HL-60 (cell line): ENCODE results near the gene GRM8.

Source experiments
- DNase-seq, 2 experiments: peaks; one replicate each; pipeline ENCODE4 v3.0.0-alpha.2; 2010 to 2020; ENCODE audit warnings: low read depth in 1 of 2, low spot score in 1 of 2
- H3K27ac ChIP-seq: fragments of 250-450 bp; sonication (Bioruptor Pico); replicated peaks from 2 replicates; pipeline ENCODE4 v1.5.1; 2020; ENCODE audit warnings: mild to moderate bottlenecking, moderate library complexity
- H3K27me3 ChIP-seq: fragments of 250-450 bp; sonication (Bioruptor Pico); 2 replicates; pipeline ENCODE4 v1.5.1; 2021; ENCODE audit warnings: mild to moderate bottlenecking, moderate library complexity; ENCODE audit not compliant: insufficient read depth, poor library complexity, severe bottlenecking
- H3K4me3 ChIP-seq: replicated peaks from 2 replicates; pipeline ENCODE4 v1.5.1; 2011; ENCODE audit warnings: mild to moderate bottlenecking, control low read depth, low read length; ENCODE audit not compliant: insufficient read depth
- GABPA ChIP-seq: IDR thresholded peaks from 2 replicates; pipeline ENCODE4 v1.6.1; 2012; ENCODE audit warnings: low read depth
- POLR2AphosphoS5 ChIP-seq: IDR thresholded peaks from 2 replicates; pipeline ENCODE4 v1.6.1; 2012; ENCODE audit warnings: low read depth
- SPI1 ChIP-seq: IDR thresholded peaks from 2 replicates; pipeline ENCODE4 v1.6.1; 2012; ENCODE audit warnings: low read depth, mild to moderate bottlenecking, borderline replicate concordance
- long read RNA-seq: library from polyadenylated mRNA; unstranded; transcript quantifications from one replicate; pipeline ENCODE4 v2.0.0, GENCODE V29; 2020
- TF ChIP-seq, protein P1 (sequence below): IDR thresholded peaks from 2 replicates; pipeline ENCODE4 v1.6.1; 2012; ENCODE audit warnings: low read depth; ENCODE audit not compliant: insufficient replicate concordance
- TF ChIP-seq, protein P2 (sequence below): IDR thresholded peaks from one replicate; pipeline ENCODE4 v1.5.1; 2011; ENCODE audit warnings: low read length, control low read depth, inconsistent platforms; ENCODE audit not compliant: insufficient read depth

The GRM8 gene
- long read RNA-seq, partial matches to known transcripts, result 0 of 1 reads
- long read RNA-seq, other reads (novel, unspliced or antisense), result 1 of 1 reads

DNA sequence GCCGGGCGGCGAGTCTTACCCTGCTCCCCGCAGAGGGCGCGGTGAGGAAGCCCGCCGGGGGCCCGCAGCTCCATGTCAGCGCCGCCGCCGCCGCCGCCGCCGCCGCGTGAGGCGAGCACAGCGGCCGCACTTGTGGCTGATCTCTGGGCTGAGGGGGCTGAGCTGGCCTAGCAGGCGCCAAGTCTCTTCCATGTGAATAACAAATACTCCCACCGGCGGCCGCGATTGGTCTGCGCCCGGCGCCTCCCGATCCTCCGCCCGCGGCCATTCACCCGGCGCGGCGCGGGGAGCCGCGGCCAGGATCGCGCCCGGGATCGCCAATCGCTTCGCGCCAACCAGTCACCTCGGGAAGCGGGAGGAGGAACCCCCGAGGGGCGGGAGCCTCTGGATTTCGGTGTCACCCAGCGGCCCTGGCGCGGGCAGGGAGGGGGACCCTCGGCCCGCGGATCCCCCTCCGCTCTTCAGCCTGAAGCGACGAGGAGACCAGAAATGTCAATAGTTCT lies at the start of gene GRM8:
GRM8 (minus strand) TSS at position 164 of the 503 bp plus-strand sequence.
- no peak within 1 kb of the TSS for H3K27ac ChIP-seq
- no peak for TF ChIP-seq POLR2AphosphoS5
- no peak for TF ChIP-seq SPI1
- TF ChIP-seq GABPA, result no peak
- TF ChIP-seq, protein P1, sequence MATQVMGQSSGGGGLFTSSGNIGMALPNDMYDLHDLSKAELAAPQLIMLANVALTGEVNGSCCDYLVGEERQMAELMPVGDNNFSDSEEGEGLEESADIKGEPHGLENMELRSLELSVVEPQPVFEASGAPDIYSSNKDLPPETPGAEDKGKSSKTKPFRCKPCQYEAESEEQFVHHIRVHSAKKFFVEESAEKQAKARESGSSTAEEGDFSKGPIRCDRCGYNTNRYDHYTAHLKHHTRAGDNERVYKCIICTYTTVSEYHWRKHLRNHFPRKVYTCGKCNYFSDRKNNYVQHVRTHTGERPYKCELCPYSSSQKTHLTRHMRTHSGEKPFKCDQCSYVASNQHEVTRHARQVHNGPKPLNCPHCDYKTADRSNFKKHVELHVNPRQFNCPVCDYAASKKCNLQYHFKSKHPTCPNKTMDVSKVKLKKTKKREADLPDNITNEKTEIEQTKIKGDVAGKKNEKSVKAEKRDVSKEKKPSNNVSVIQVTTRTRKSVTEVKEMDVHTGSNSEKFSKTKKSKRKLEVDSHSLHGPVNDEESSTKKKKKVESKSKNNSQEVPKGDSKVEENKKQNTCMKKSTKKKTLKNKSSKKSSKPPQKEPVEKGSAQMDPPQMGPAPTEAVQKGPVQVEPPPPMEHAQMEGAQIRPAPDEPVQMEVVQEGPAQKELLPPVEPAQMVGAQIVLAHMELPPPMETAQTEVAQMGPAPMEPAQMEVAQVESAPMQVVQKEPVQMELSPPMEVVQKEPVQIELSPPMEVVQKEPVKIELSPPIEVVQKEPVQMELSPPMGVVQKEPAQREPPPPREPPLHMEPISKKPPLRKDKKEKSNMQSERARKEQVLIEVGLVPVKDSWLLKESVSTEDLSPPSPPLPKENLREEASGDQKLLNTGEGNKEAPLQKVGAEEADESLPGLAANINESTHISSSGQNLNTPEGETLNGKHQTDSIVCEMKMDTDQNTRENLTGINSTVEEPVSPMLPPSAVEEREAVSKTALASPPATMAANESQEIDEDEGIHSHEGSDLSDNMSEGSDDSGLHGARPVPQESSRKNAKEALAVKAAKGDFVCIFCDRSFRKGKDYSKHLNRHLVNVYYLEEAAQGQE, result no peak
- TF ChIP-seq, protein P2, sequence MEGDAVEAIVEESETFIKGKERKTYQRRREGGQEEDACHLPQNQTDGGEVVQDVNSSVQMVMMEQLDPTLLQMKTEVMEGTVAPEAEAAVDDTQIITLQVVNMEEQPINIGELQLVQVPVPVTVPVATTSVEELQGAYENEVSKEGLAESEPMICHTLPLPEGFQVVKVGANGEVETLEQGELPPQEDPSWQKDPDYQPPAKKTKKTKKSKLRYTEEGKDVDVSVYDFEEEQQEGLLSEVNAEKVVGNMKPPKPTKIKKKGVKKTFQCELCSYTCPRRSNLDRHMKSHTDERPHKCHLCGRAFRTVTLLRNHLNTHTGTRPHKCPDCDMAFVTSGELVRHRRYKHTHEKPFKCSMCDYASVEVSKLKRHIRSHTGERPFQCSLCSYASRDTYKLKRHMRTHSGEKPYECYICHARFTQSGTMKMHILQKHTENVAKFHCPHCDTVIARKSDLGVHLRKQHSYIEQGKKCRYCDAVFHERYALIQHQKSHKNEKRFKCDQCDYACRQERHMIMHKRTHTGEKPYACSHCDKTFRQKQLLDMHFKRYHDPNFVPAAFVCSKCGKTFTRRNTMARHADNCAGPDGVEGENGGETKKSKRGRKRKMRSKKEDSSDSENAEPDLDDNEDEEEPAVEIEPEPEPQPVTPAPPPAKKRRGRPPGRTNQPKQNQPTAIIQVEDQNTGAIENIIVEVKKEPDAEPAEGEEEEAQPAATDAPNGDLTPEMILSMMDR, result no peak
- peak within 1 kb of the TSS; percentile 61 for H3K4me3 ChIP-seq
- peaks cover 53% of the 10 kb centered on the region for H3K27me3 ChIP-seq
- no peak for DNase-seq

DNA sequence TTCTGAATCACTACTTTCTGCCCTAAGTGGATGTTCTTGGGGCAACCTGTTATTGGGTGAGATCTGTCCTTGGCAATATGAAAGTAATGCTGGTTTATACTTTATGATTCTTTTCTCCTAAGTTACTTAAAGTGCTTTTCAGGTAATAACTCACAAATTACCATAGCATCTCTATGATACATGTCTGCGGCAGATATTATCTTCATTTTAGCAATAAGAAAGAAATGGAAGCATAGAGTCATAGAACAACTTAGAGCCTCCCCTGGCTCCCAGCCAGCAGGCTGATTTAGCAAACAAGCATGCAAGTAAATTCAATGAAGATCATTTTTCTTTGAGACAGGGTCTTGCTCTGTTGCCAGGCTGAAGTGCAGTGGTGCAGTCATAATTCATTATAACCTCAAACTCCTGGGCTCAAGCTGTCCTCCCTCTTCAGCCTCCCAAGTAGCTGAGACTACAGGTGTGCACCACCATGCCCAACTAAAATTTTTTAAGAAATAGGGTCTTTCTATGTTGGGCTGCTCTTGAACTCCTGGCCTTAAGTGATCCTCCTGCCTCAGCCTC lies 38.1 kb upstream of the GRM8 start:
- Histone ChIP-seq H3K27ac (no peak overlapping the region), H3K4me3 (no peak overlapping the region), H3K27me3 (peaks cover 11% of the 10 kb centered on the region)
- DNase-seq, result no peak
- TF ChIP-seq, protein P2, result no peak
- TF ChIP-seq, protein P1, result no peak
- TF ChIP-seq GABPA (no peak), POLR2AphosphoS5 (no peak), SPI1 (no peak)

DNA sequence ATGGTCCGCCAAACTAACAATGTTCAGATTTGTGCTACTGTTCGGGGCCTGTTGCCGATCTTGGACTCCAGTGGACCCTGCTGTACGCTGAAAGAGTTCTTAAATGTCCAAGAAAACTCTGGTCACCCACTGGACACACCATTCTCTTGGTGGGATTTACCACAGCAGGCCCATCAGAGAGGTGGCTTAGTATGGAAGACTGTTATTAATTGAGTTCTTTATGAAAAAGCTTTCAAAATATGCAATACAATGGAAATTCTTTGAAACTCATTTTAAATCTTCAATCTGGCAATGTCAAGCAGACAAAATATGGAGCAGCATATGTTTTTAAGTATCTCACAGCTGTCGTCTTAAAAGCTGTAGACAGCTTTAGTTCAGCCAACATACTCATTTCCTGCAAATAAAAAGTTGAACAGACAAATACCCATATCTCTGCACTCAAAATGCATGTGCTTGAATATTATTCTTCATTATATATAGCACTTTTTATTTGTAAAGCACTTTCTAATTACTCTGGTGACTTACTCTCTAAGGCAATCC lies 37.4 kb upstream of the GRM8 start:
- no peak for TF ChIP-seq SPI1
- TF ChIP-seq POLR2AphosphoS5, result no peak
- TF ChIP-seq GABPA, result no peak
- TF ChIP-seq, protein P1, result no peak
- TF ChIP-seq, protein P2, result no peak

More for the DNA sequence above, 37.4 kb upstream of the GRM8 start:
- Histone ChIP-seq H3K27ac (no peak overlapping the region), H3K27me3 (peaks cover 11% of the 10 kb centered on the region), H3K4me3 (no peak overlapping the region)
- DNase-seq, result no peak
